Thoracic aorta (tissue), 2 donors: Measurements from ENCODE around the gene UBXN6. TPM values are rescaled to one million over a fixed set of nuclear protein-coding genes. Genes with fewer than 3 reads are reported as not detected.
A peak's percentile ranks its signal among the peaks of the same experiment; 100 is the strongest.

Experiments used
- ATAC-seq: fragments of 150-250 bp; one replicate; pipeline ENCODE4 v1.8.0; 2017; ENCODE audit warnings: low read depth; ENCODE audit not compliant: insufficient number of reproducible peaks, low FRiP score
- DNase-seq: peaks from one replicate; pipeline ENCODE4 v3.0.0-alpha.2; 2020; ENCODE audit warnings: low spot score
- H3K27ac ChIP-seq, 2 donors: fragments of 200-600 bp; sonication (generic); 1 replicate in 1 of 2; 2 replicates in 1 of 2; pipeline ENCODE4 v1.5.1; 2016; ENCODE audit warnings: mild to moderate bottlenecking in 2 of 2, moderate library complexity in 2 of 2
- H3K27me3 ChIP-seq: fragments of 200-600 bp; sonication (generic); replicated peaks from 2 replicates; pipeline ENCODE4 v1.6.0; 2016; ENCODE audit warnings: mild to moderate bottlenecking; ENCODE audit not compliant: insufficient read depth
- H3K36me3 ChIP-seq: fragments of 200-600 bp; sonication (generic); one replicate; pipeline ENCODE4 v1.5.1; 2016
- H3K4me1 ChIP-seq, 2 donors: fragments of 200-600 bp; sonication (generic); 1 replicate in 1 of 2; 2 replicates in 1 of 2; pipeline versions ENCODE4 v1.5.1 to v1.6.0; 2016; ENCODE audit warnings: low read depth in 2 of 2, mild to moderate bottlenecking in 1 of 2; ENCODE audit not compliant: control insufficient read depth in 1 of 2
- H3K4me3 ChIP-seq: fragments of 200-600 bp; sonication (generic); 2 replicates; pipeline ENCODE4 v1.5.1; 2016; ENCODE audit warnings: mild to moderate bottlenecking
- H3K9me3 ChIP-seq: fragments of 200-600 bp; sonication (generic); 2 replicates; pipeline ENCODE4 v1.5.1; 2016
- total RNA-seq, 2 donors: library from RNA; depleted of rRNA; stranded (reverse); fragments of >200 nt; gene quantifications; one replicate each; pipeline versions ENCODE4 v1.1.0 to v1.2.3, GENCODE V29; 2016
- TF ChIP-seq, protein P1 (sequence below): fragments of 200-600 bp; sonication (generic); IDR thresholded peaks from one replicate; pipeline ENCODE4 v1.5.1; 2019; ENCODE audit warnings: antibody characterized with exemption

Gene UBXN6
- total RNA-seq, 2 donors from 2014 or later, result 51.1 to 68.5 TPM

DNA sequence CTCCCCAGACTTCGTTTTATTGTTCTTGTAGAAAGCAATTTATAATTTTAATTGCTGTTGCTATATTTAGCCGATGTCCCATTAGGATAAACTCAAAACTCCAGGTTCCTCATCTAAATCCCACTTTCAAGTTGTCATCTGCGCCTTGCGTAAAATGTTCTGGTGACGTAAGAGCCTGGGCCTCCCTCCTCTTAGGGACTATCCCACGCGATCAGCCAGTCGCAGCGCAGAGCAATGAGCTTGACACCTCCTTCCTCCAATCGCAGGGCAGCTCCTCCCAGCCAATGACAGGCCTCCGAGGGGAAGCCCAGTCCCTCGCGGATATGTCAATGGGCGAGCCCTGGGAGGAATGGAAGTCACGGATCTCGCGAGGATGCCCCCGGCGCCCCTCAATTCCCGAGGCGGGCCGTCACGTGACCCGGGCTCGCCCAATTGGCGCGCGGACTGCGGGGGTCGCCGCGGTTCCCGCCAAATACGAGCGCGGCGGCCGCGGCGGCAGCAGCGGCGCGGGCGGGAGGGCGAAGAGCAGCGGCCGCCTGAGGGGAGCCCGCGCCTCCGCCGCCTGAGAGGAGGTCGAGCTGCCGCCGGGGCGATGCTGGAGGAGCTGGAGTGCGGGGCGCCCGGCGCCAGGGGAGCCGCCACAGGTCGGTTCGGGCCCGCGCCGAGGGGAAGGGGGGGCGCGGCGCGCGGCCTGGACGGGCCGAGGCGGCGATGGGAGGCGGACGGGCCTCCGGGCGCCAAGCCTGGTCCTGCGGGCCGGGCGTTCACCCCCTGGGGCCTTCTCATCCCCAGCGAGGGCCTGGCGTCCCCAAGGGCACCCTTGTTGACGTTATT, 55.2 kb downstream of the UBXN6 start, which contains the start of gene CHAF1A:
Gene CHAF1A, plus strand, starts transcription at position 470 of the 834 bp plus-strand sequence. Its CDS starts 123 bp downstream, at position 593.
- Histone ChIP-seq H3K4me1 (peaks cover 31 to 44% of the 10 kb centered on the region in 2 donors), H3K4me3 (peak within 1 kb of the TSS; percentile 81), H3K27ac (peak within 1 kb of the TSS; percentile 76 to 88), H3K27me3 (no peaks in the 10 kb centered on the region), H3K36me3 (no peaks in the 10 kb centered on the region), H3K9me3 (no peaks in the 10 kb centered on the region)
- TF ChIP-seq, protein P1, sequence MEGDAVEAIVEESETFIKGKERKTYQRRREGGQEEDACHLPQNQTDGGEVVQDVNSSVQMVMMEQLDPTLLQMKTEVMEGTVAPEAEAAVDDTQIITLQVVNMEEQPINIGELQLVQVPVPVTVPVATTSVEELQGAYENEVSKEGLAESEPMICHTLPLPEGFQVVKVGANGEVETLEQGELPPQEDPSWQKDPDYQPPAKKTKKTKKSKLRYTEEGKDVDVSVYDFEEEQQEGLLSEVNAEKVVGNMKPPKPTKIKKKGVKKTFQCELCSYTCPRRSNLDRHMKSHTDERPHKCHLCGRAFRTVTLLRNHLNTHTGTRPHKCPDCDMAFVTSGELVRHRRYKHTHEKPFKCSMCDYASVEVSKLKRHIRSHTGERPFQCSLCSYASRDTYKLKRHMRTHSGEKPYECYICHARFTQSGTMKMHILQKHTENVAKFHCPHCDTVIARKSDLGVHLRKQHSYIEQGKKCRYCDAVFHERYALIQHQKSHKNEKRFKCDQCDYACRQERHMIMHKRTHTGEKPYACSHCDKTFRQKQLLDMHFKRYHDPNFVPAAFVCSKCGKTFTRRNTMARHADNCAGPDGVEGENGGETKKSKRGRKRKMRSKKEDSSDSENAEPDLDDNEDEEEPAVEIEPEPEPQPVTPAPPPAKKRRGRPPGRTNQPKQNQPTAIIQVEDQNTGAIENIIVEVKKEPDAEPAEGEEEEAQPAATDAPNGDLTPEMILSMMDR, result no peak
- ATAC-seq, result peak; percentile 94
- peak; percentile 98 for DNase-seq

DNA sequence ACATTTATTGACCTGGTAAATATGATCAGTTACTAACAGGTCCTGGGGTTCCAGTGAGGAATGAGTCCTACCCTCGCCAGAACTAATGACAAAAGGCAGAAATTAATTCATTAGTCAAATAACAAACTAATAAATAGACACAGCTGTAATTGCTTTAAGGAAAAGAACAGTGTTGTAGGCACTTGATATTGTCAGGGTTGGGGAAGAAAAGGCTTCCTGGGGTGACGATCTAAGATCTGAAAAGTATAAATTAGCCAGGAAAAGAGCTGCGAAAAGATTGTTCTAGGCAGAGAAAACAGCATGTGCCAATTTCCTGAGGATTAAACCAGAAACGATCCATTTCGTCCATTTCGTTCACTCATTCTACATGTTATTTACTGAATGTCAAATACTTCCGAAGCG, 55.8 kb downstream of the UBXN6 start:
- peaks cover 34 to 50% of the 10 kb centered on the region in 2 donors for H3K4me1 ChIP-seq
- ATAC-seq (no peak), DNase-seq (no peak)
- H3K27ac ChIP-seq, result peak overlapping the region; percentile 76 to 88
- no peaks in the 10 kb centered on the region for H3K36me3 ChIP-seq
- no peaks in the 10 kb centered on the region for H3K9me3 ChIP-seq
- TF ChIP-seq, protein P1, result no peak
- H3K4me3 ChIP-seq, result peak overlapping the region; percentile 81
- H3K27me3 ChIP-seq, result no peaks in the 10 kb centered on the region

DNA sequence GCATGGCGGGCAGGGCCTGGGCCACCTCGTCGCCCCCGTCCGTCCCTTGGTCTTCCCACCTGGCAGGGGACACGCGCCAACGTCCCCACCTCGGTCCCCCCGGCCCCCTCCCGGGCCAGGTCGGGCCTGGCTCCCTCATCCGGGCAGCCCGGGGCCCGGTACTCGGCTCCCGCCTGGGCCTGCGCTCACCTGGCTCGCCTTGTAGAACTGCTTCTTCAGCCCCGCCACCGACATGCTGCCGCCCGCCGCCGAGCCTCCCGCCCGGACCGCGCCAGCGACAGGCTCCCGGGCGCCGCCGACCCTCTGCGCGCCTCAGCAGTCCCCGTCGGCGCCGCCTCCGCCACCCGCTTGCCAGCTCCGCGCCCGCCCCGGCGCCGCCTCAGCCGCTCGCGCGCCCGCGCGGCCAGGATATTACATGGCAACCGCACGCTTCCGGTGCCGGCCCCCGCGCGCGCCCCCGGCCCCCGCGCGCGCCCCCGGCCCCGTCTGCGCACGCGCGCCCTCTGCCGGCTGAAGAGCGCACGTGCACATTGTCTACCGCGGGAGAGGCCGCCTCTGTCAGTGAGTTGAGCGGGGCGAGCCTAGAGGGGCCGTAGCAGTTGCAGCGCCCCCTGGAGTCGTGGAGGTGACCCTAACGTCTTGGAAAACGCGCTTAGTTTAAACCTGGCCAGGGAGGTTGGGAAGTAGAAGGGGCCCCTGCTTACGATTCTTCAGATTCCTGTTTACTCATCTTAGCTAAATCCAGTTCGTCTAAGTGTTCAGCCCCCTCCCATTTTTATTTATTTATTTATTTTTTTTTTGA, 57.3 kb downstream of the UBXN6 start, which contains the start of gene SH3GL1:
Gene SH3GL1, minus strand, starts transcription at position 413 of the 802 bp plus-strand sequence. Its CDS starts 179 bp downstream, at position 234.
- no peaks in the 10 kb centered on the region for H3K9me3 ChIP-seq
- DNase-seq, result peak; percentile 85
- H3K27ac ChIP-seq, result peak within 1 kb of the TSS; percentile 88 to 92
- H3K4me3 ChIP-seq, result peak within 1 kb of the TSS; percentile 96
- ATAC-seq, result peak; percentile 85
- peaks cover 34 to 53% of the 10 kb centered on the region in 2 donors for H3K4me1 ChIP-seq
- H3K27me3 ChIP-seq, result no peaks in the 10 kb centered on the region
- no peaks in the 10 kb centered on the region for H3K36me3 ChIP-seq
- TF ChIP-seq, protein P1, result peak; percentile 90

DNA sequence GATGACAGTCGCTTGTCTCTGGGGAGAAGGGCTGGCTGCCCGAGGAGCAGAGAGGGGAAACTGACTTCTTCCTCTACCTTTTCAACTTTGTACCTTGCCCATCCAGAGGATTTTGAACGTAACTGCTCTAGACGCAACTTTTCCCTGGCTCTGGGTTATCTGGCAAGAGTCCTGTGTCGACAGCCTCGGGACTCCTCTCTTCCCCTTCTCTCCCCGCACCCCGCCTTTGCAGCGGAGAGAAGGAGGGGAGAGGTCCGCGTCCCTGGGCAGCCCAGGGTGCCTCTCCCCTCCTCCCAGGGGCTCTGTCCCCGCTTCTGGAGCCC, 57.8 kb downstream of the UBXN6 start:
- peak overlapping the region; percentile 96 for H3K4me3 ChIP-seq
- TF ChIP-seq, protein P1, result no peak
- no peak for DNase-seq
- H3K9me3 ChIP-seq, result no peaks in the 10 kb centered on the region
- no peaks in the 10 kb centered on the region for H3K27me3 ChIP-seq
- no peaks in the 10 kb centered on the region for H3K36me3 ChIP-seq
- H3K4me1 ChIP-seq, result peaks cover 36 to 57% of the 10 kb centered on the region in 2 donors
- peak overlapping the region; percentile 84 to 92 for H3K27ac ChIP-seq
- no peak for ATAC-seq
